ENCODE results near the gene FCAMR. TPM values are rescaled to one million over a fixed set of nuclear protein-coding genes. Genes with fewer than 3 reads are reported as not detected.

Gene FCAMR
- 0.07 to 0.08 TPM in 2 of 5 replicates, not detected in the others for total RNA-seq (2022; extraction: Qiagen RNA extraction)

GRCh38 chr1:206970446-206970845, at the start of gene FCAMR:
TSS of gene FCAMR (minus strand) at chr1:206970460. CDS start at chr1:206970125, 335 bp downstream.

GRCh38 chr1:206946261-206946660, 24.0 kb downstream of the FCAMR start, which contains the start of gene PIGR:
TSS of gene PIGR (minus strand) at chr1:206946466. CDS start at chr1:206940531, 5,935 bp downstream.

GRCh38 chr1:206921772-206922265, 48.4 kb downstream of the FCAMR start, which contains the start of gene FCMR:
TSS of gene FCMR (minus strand) at chr1:206921941. CDS start at chr1:206921854, 87 bp downstream.

Other genes with a start within 250 kb of the FCAMR start
- 0.06 TPM in 1 of 5 replicates, not detected in the others for gene IL19, start 199.7 kb downstream of the FCAMR start, total RNA-seq (2022; extraction: Qiagen RNA extraction)
- gene IL10, start 198.0 kb downstream of the FCAMR start, total RNA-seq (2022; extraction: Qiagen RNA extraction): not detected in 5 replicates
- gene IL20, start 104.8 kb downstream of the FCAMR start, total RNA-seq (2022; extraction: Qiagen RNA extraction): not detected in 5 replicates
- gene IL24, start 73.0 kb downstream of the FCAMR start, total RNA-seq (2022; extraction: Qiagen RNA extraction): 0.25 to 0.50 TPM (median 0.39 TPM) in 5 replicates
- 5.0 to 6.0 TPM (median 5.3 TPM) in 5 replicates for gene FCMR, start 48.5 kb downstream of the FCAMR start, total RNA-seq (2022; extraction: Qiagen RNA extraction)
- not detected in 5 replicates for gene PIGR, start 24.0 kb downstream of the FCAMR start, total RNA-seq (2022; extraction: Qiagen RNA extraction)
- gene C1orf116, start 62.3 kb upstream of the FCAMR start, total RNA-seq (2022; extraction: Qiagen RNA extraction): 3.9 to 6.8 TPM (median 5.9 TPM) in 5 replicates
- 6.9 to 10.4 TPM (median 8.7 TPM) in 5 replicates for gene YOD1, start 80.7 kb upstream of the FCAMR start, total RNA-seq (2022; extraction: Qiagen RNA extraction)
- gene PFKFB2, start 82.8 kb upstream of the FCAMR start, total RNA-seq (2022; extraction: Qiagen RNA extraction): 4.6 to 6.7 TPM (median 5.3 TPM) in 5 replicates
- 0.89 to 2.1 TPM (median 1.3 TPM) in 5 replicates for gene C4BPB, start 118.4 kb upstream of the FCAMR start, total RNA-seq (2022; extraction: Qiagen RNA extraction)
- 0.58 to 0.91 TPM (median 0.67 TPM) in 5 replicates for gene C4BPA, start 133.8 kb upstream of the FCAMR start, total RNA-seq (2022; extraction: Qiagen RNA extraction)

Measured in A549 treated with dexamethasone at 1 μM for 4 hours (cell line).